AG09319 (cell line): ENCODE measurements around the gene RPL7L1.

ENCODE experiments used
- DNase-seq: peaks from one replicate; pipeline ENCODE4 v3.0.0-alpha.2; 2010; ENCODE audit warnings: low read depth; ENCODE audit errors: extremely low read depth
- TF ChIP-seq, protein P1 (sequence below): IDR thresholded peaks from 2 replicates; pipeline ENCODE4 v1.5.1; 2011; ENCODE audit warnings: low read depth, mild to moderate bottlenecking, inconsistent platforms, low read length, moderate library complexity

RPL7L1 gene

DNA sequence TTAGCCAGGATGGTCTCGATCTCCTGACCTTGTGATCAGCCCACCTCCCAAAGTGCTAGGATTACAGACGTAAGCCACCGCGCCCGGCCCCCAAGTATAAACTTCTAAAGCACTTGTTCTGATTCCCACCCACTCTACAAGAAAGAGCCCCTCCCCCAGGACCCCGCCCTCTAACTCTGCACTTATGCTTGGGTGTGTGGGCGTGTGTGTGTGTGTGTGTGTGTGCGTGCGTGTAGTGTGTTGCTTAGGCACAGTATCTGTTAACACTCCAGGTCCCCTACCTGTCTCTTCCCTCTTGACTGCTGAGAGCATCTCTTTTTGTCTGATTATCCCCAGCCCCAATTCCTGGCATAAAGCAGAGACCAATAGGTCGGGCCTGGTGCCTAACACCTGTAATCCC lies 30.4 kb downstream of the RPL7L1 start:
- no peak for DNase-seq
- TF ChIP-seq, protein P1, sequence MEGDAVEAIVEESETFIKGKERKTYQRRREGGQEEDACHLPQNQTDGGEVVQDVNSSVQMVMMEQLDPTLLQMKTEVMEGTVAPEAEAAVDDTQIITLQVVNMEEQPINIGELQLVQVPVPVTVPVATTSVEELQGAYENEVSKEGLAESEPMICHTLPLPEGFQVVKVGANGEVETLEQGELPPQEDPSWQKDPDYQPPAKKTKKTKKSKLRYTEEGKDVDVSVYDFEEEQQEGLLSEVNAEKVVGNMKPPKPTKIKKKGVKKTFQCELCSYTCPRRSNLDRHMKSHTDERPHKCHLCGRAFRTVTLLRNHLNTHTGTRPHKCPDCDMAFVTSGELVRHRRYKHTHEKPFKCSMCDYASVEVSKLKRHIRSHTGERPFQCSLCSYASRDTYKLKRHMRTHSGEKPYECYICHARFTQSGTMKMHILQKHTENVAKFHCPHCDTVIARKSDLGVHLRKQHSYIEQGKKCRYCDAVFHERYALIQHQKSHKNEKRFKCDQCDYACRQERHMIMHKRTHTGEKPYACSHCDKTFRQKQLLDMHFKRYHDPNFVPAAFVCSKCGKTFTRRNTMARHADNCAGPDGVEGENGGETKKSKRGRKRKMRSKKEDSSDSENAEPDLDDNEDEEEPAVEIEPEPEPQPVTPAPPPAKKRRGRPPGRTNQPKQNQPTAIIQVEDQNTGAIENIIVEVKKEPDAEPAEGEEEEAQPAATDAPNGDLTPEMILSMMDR = no peak

DNA sequence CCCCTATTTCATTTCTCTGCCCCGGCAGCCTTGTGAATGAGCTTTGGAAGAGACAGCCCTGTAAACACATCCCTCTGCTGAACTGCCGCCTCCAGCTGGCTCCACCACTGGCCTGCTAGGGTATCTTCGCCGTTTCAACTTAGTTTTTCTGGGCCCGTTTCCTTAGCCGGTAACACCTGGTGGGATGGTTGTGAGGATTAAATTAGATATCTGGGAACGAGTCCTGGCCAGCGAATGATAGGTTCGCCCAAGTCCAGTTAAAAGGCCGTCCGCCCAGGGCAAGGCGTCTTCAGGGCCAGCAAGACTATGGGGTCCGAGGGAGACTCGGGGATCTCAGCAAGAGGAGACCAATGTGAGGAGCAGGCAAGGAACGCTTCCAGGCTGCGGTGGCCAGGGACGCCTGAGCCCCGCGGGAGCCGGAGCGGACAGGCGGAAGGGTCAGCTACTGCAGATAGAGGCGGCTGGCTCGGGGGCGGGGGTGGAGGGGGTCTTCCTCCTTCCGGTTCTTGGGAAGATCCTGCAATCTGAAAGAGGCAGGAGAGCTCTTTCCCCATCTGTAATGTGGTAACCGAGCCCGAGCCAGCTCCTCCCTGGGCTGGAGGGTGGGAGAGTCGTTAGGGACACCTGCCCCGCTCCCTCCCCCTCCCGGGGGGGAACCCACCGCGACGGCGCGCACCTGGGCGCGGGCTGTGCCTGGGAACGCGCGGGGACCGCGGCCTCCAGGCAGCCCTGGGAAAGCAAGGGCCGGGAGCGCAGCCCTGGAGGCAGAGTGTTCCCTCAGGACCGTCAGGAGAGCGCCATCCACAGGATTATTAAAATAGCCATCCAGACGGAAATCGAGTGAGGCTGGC lies 32.0 kb downstream of the RPL7L1 start:
- DNase-seq = no peak
- TF ChIP-seq, protein P1 = no peak

DNA sequence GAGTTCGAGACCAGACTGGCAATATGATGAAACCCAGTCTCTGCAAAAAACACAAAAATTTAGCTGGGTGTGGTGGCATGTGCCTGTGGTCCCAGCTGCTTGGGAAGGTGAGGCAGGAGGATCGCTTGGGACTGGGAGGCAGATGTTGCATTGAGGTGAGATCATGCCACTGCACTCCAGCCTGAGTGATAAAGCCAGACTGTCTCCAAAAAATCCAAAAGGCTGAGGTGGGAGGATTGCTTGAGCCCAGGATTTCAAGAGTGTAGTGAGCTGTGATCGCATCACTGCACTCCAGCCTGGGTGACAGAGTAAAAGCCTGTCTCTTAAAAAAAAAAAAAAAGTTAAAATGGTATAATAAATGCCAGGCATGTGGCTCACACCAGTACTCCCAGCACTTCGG lies 35.1 kb downstream of the RPL7L1 start:
- TF ChIP-seq, protein P1 = no peak
- DNase-seq = no peak

DNA sequence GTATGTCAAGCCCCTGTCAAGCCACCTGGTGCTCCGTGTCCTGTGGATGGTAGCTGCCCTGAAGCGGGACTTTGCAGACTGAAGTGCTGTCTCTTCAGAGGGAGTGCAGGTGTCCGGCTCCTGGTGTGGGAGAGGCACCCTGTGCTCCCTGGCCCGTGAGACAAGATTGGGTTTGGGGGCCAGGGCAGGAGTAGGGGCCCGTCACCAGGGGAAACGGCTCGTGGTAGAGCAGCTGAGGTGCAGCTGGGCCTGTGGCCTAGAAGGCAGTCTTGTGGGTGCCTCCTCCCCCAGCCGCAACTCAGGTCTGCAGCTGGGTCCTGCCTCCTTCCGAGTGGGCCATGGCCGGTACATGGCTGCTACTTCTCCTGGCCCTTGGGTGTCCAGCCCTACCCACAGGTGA lies 36.3 kb downstream of the RPL7L1 start, which contains the start of gene PTCRA:
Gene PTCRA, plus strand, starts transcription at position 322 of the 400 bp plus-strand sequence. Its CDS starts 17 bp downstream, at position 339.
- TF ChIP-seq, protein P1 = no peak
- no peak for DNase-seq

DNA sequence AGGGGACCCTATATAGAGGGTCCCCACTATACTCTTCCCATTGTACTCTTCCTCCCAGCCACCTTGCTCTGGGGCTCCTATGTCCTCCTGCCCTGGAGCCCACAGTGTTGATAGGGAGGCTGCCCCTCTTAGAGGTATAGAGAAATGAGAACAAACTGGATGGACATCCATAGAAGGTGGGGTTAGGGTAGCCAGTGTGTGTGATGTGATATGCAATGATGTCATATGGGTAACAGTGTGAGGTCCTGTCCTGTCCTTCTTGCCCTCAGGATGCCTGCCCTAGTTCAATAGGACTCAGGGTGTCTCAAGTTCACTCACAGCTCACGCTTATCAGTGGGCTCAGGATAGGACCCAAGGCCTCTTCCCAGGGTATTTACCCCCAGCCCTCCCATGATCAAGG lies 36.9 kb downstream of the RPL7L1 start:
- TF ChIP-seq, protein P1 = no peak
- no peak for DNase-seq

DNA sequence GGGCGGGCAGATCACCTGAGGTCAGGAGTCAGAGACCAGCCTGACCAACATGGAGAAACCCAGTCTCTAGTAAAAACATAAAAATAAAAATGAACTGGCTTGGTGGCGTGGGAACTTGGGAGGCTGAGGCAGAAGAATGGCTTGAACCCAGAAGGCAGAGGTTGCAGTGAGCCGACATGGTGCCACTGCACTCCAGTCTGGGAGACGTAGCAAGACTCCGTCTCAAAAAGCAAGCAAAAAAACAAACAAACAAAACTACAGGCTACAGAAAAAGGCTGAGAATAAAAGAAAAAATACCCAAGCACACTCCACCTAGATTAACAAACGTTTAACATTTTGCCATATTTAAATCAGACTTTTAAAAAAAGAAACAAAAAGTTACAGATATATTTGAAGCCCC lies 42.4 kb downstream of the RPL7L1 start:
- TF ChIP-seq, protein P1 = no peak
- no peak for DNase-seq

DNA sequence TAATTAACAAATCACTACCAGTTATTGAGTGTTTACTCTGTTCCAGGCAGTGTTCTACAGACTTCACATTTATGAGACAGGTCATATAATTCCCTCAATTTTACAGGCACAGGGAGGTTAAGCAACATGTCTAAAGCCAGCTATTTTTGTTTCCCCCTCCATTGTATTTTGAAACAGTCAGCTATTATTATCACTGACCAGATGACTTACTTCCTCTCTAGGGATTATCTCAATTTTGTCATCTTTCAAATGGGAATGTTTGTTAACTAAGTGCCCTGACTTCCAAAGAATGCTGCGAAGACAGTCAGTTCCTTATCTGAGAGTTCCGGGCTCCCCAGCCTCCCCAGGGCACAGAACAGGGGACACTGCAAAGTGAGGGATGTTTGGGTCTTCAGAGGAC lies 44.2 kb downstream of the RPL7L1 start:
- DNase-seq = no peak
- TF ChIP-seq, protein P1 = no peak
